HG03378 (cell line): ENCODE measurements around the gene GNAS-AS1.

Experiments
- ATAC-seq: cut with Tn5 transposase; IDR thresholded peaks from one replicate; pipeline ENCODE4 v1.9.1; 2021; ENCODE audit warnings: mild to moderate bottlenecking, moderate library complexity; ENCODE audit not compliant: unreplicated experiment

The GNAS-AS1 gene

GRCh38 chr20:58850693-58851174 lies at the start of gene GNAS-AS1:
Gene GNAS-AS1, minus strand, starts transcription at chr20:58850902.
- ATAC-seq = peak; percentile 71

DNA sequence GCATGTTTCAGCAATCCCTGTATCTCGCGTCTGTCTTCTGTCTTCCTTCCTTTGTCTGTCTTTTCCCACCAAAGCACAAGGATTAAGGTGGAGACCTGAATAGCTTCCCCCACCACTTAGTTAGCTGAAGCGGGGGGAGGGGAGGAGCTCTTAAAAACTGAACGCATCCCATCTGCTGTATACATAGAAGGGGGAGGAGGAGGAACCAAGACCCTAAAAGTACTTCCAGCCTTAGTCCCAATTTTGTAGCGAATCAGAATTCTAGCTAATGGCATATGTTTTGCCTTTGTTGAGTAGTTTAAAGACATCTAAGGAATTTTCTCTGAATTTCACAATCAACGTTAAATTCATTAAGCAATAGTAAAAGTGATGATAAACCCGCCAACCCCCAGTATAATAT lies 49.7 kb upstream of the GNAS-AS1 start:
- ATAC-seq = no peak

DNA sequence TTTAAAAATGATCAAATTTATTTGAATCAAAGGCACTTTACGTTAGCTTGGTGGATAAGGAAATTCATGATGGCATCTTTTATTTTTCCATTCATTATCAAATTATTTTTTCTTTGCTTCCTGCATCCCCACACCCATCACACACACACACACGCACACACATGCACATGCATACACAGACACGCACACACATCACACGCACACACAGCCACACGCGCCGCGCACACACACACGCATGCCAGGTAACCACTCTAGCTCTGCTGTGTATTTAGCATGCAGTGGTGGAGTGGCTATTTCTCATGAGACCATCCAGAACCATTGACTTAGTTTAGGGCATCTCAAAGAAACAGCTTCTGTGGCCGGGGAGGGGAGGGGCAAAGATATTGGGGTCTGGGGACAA lies 48.8 kb upstream of the GNAS-AS1 start:
- ATAC-seq = no peak

- no peak for ATAC-seq
Measured at GRCh38 chr20:58898629-58899408, 48.1 kb upstream of the GNAS-AS1 start.

DNA sequence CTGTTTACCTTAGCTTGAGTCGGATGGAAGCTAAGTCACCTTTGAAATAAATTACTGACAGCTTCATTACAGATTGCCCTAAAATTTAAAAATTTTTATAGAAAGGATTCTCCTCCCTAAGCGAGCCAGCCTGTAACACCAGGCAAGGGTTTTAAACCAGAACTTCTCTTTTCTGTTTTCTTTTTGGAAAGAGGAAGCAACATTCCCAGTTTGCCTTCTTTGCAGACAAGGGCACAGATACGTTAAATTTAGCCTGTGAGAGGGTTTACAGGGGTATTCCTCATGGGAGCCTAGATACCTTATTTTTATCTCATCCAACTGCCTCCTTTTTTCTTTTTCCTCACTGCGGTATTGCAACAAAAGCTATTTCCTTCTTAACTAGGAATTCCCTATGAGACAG lies 46.8 kb upstream of the GNAS-AS1 start:
- ATAC-seq = no peak

- no peak for ATAC-seq
Measured at GRCh38 chr20:58896820-58897219, 46.1 kb upstream of the GNAS-AS1 start.

DNA sequence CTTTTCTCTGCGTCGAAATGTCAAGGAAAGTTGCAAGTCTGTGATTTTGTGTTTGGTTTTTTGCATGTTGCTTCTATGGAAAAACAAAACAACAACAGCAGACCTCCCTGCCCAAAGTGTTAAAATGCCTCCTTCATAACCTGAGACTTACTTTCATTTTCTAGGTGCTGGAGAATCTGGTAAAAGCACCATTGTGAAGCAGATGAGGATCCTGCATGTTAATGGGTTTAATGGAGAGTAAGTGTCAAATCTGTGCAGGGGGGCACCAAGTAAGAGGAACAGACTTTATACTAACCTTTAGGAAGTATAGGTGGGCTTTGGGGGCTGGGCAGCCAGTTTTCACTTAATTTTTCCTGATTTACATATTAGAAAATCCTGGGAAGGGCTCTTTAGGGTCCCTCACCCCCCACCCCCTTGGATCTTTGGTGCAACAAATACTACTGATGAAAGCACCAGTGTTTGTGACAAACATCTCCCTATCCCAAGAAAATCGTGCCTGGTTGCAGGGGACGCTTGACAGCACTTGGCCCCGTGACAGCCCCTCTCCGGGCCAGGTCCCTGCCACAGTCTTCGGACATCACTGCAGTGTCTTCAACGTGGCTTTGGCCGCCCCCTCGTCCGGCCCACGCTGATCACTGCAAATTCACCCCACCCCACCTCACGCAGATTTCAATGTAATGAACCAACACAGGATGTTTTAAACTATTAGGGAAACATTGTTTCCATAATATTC lies 44.9 kb upstream of the GNAS-AS1 start:
- ATAC-seq = no peak

DNA sequence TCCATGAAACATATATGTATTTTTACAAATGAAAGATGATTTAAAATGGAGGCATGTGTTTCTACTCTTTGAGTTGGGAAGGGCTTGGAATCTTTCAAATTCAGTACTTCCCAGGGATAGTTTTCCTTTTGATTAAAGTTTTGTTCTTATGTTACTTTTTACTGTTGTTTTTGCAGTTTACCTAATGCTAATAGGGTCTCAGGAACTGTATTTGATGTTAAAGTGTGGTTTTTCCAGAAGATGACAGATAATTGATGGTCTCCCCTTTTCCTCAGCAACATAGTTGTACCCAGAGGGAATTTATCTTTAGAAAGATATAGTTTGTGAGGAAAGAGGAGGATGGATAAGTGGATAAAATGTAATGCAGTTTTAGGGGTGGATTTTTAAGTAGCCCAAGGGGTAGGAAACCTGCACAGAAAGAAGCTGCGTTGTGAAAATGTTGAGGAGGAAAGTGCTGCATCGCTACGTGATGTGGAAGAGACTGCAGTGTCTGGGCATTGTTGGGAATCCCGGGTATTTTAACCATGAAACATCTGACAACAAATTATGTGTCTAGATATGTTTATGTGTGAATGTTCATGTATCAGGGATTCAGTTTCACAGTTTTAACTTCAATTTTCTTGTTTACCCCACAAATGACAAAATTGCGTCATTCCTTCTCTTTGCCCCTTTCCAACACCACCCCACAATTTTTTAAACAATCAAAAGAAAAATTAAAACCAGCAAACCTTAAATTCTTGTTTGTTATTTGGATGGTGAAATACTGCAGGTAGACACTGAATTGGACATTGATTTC lies 44.1 kb upstream of the GNAS-AS1 start:
- no peak for ATAC-seq

DNA sequence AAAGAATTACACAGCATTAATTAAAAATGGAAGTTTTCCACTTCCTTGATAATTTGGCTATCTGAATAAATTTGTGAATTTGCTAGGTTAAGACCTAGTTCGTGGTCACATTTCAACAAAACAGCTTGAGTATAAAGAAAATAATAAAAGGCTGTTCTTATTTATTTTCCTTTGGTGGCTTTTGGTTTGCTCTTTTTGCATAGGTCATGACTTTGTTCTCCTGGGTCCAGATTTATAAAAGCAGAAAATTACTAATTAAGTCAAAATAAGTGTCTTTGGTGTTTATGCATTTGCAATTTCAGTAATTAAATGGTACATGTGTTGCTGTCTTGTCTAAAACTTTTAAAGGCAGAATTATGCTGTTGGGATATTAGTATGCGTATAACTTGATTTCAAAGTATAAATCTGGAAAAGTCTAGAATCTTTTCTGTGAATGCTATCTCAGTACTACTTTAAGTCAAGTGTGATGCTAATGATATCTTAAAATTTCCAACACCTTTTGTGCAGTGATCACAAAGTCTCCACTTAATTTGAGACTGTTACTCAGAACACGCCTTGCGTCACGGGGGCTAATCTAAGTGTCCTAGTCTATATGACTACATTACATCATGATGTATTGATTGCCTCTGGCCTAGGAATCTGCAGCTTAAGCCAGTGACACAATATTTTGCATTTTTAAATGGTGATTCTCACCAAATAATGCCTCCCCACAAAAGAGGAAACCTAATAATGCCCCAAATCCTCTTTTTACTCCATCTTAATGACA lies 42.8 kb upstream of the GNAS-AS1 start:
- ATAC-seq = no peak

GRCh38 chr20:58892932-58893224 lies 42.2 kb upstream of the GNAS-AS1 start:
- no peak for ATAC-seq

DNA sequence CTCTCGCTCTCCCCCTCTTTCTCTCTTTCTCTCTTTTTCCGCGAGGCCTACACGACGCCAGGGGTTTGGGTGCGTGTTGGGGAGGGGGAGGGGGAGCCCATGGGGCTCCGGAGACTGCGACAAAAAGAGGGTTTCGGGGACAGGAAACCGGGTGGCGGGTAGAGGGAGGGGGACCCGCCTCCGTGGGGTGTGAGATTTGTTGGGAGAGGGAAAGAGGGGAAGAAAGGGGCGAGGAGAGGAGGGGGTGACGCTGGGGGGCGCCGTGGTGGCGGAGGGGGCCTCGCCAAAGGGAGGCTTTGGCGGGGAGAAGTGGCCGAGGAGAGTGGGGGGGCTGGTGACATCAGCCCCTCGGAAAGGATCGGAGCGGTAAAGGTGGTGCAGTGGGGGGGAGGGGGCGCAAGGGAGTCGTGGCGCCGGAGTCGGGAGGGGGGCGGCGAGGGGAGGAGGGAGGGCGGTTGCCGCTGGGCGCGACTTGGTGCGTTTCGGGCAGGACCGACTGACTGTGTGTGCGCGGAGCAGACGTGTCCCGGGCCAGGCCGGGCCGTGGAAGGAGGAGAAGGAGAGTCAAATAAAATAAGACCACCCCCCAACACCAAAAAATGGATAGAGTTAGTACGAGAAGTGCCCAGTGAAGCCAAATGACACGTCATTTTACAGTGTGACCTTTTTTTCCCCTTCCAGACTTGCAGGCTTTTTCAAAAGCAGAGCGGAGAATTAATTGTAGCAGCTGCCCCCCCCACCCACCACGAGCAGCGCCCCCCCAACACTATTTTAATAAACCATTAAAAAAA lies 41.6 kb upstream of the GNAS-AS1 start:
- no peak for ATAC-seq

- ATAC-seq = no peak
Measured at GRCh38 chr20:58891718-58892140, 41.0 kb upstream of the GNAS-AS1 start.

- no peak for ATAC-seq
Measured at GRCh38 chr20:58891086-58891717, 40.5 kb upstream of the GNAS-AS1 start.

DNA sequence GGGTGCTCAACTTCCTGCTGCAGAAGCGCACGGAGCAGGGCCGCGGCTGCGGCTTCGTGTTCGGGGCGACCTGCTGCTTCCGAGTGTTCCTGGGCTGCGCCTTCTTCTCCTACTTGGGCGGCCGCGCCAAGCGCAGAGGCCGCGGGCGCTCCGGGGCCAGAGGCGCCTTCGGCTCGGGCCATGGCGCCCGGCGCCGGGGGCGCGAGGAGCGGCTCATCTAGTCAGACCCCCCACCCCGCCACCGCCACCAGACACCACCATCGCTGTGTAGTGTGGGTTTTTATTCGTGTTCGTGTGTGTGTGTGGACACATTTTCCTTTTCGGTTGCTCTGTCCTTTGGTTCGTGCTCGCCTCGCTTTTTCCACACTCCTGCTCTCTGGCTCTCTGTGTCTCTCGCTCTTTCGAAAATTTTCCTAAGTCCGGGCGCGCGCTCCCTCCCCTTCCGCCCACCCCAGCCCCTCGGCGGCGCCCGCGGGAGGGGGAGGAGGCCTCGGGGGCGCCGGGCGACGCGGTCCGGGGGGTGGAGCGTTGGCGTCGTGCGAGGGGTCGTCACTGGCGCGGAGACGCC lies 39.9 kb upstream of the GNAS-AS1 start:
- no peak for ATAC-seq

DNA sequence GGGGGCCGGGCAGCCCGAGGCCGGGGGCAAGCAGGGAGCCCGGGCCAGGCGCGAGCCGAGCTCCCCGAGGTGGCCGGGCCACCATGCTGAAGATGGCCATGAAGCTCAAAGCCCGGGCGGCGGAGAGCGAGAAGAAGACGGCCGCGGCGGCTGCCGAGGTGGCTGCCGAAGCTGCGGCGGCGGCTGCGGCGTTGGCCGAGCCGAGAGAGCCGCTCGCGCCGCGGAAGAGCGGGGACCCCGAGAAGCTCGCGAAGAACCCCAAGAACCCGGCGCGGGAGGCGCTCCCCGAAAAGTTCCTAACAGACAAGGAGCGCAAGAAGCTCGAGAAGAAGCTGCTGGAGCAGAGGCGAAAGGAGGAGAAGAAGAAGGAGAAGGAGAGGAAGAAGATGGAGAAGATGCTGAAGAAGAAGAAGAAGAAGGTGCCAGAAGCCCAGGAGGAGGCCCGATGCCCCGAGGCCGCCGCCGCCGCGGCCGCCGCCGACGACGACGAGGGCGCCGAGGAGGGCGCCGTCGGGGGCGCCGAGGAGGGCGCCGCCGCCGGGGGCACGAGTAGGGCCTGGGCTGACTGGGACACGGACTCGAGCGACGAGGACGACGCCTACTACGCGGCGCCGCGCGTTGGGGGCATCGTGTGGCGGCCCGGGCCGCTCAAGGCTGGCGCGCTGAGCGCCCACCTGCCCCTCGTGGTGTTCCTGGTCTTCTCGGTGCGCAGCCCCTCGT lies 39.3 kb upstream of the GNAS-AS1 start:
- no peak for ATAC-seq

DNA sequence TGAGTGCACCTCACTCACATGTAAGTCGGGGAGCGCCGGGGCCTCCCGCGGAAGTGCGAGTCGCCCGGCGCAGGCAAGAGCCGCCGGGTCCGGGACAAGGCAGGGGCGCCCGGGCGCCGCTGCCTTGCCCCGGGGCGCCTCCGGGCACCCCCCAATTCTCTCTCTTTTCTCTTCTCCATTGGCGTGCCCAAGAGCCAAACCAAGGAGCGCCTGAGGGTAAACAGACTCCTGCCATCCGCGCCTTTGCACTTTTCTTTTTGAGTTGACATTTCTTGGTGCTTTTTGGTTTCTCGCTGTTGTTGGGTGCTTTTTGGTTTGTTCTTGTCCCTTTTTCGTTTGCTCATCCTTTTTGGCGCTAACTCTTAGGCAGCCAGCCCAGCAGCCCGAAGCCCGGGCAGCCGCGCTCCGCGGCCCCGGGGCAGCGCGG lies 38.6 kb upstream of the GNAS-AS1 start:
- ATAC-seq = no peak

GRCh38 chr20:58888521-58889333 lies 38.0 kb upstream of the GNAS-AS1 start:
- peak; percentile 40 for ATAC-seq

DNA sequence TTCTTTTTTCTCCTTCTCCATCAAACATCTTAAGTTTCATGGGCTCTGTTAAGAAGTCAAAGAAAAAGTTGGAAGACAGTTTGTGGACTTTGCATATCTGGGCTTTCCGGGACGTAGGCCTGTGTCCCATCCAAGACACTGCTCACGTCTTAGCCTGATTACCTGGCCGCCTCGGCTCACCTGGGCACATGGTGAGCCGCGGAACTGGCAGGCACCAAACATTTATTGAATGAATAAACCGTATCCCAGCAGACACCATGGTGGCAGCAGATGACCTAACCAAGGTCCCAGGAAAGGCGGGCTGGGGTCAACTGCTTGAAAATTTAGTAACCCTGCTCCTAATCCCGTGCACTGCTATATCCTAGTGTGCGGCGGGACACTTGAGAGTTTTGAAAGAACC lies 37.4 kb upstream of the GNAS-AS1 start:
- no peak for ATAC-seq
